Raji (cell line): ENCODE measurements around the gene TMEM207.

Source experiments
- POLR2A ChIP-seq: IDR thresholded peaks from 2 replicates; pipeline ENCODE4 v1.6.1; 2011; ENCODE audit warnings: low read depth, low read length, control low read depth; ENCODE audit not compliant: insufficient read depth

The TMEM207 gene

GRCh38 chr3:190380184-190380583 lies 69.5 kb downstream of the TMEM207 start:
- TF ChIP-seq POLR2A: no peak
